Parathyroid adenoma (tissue), 2 donors: Measurements from ENCODE around the gene MYOF.

ENCODE experiments used
- H2AFZ ChIP-seq: fragments of 300-600 bp; sonication (generic); one replicate; pipeline ENCODE4 v1.7.0; 2017; ENCODE audit warnings: antibody characterized with exemption, mild to moderate bottlenecking
- H3K27ac ChIP-seq: fragments of 300-600 bp; sonication (generic); one replicate; pipeline ENCODE4 v1.7.0; 2017
- H3K27me3 ChIP-seq: fragments of 300-600 bp; sonication (generic); one replicate; pipeline ENCODE4 v1.7.0; 2017; ENCODE audit warnings: low read length; ENCODE audit not compliant: control insufficient read depth, insufficient read depth
- H3K36me3 ChIP-seq: fragments of 300-600 bp; sonication (generic); one replicate; pipeline ENCODE4 v1.7.0; 2017; ENCODE audit warnings: low read length; ENCODE audit not compliant: control insufficient read depth, insufficient read depth
- H3K4me1 ChIP-seq: fragments of 300-600 bp; sonication (generic); one replicate; pipeline ENCODE4 v1.7.0; 2017; ENCODE audit warnings: control low read depth
- H3K4me2 ChIP-seq: fragments of 300-600 bp; sonication (generic); one replicate; pipeline ENCODE4 v1.7.0; 2017; ENCODE audit warnings: low read length
- H3K4me3 ChIP-seq: fragments of 300-600 bp; sonication (generic); one replicate; pipeline ENCODE4 v1.7.0; 2017; ENCODE audit warnings: low read depth, low read length
- H3K79me2 ChIP-seq: fragments of 300-600 bp; sonication (generic); one replicate; pipeline ENCODE4 v1.7.0; 2017; ENCODE audit warnings: control low read depth
- H3K9ac ChIP-seq: fragments of 300-600 bp; sonication (generic); one replicate; pipeline ENCODE4 v1.7.0; 2017; ENCODE audit warnings: mild to moderate bottlenecking
- H3K9me3 ChIP-seq: fragments of 300-600 bp; sonication (generic); one replicate; pipeline ENCODE4 v1.7.0; 2017; ENCODE audit warnings: low read length; ENCODE audit not compliant: control insufficient read depth
- TF ChIP-seq, protein P1 (sequence below): fragments of 300-600 bp; sonication (generic); IDR thresholded peaks from one replicate; pipeline ENCODE4 v1.7.0; 2017; ENCODE audit warnings: antibody characterized with exemption, mild to moderate bottlenecking
- donor health status: primary hyperparathyroidism.

MYOF gene

DNA sequence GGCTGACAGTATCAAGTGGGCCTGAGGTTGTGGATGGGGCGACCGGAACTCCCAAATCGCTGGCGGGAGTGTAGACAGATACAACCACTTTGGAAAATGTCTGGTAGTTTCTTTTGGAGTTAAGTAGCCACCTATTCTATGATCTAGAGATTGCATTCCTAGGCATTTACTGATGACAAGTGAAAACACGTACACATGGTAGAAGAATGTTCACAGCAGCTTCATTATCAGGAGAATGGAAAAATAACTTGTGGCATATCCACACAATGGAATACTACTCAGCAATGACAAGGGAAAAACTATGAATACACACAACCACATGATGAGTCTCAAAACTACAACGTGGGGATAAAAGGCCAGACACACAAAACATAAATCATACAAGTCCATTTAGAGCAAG, 146.0 kb downstream of the MYOF start:
- Histone ChIP-seq H3K4me2 (no peak overlapping the region), H3K27me3 (no peaks in the 10 kb centered on the region), H3K4me3 (no peak overlapping the region), H3K79me2 (no peaks in the 10 kb centered on the region), H3K9ac (no peak overlapping the region), H2AFZ (no peak overlapping the region), H3K36me3 (no peaks in the 10 kb centered on the region), H3K4me1 (no peaks in the 10 kb centered on the region), H3K9me3 (no peaks in the 10 kb centered on the region), H3K27ac (no peak overlapping the region)
- TF ChIP-seq, protein P1, sequence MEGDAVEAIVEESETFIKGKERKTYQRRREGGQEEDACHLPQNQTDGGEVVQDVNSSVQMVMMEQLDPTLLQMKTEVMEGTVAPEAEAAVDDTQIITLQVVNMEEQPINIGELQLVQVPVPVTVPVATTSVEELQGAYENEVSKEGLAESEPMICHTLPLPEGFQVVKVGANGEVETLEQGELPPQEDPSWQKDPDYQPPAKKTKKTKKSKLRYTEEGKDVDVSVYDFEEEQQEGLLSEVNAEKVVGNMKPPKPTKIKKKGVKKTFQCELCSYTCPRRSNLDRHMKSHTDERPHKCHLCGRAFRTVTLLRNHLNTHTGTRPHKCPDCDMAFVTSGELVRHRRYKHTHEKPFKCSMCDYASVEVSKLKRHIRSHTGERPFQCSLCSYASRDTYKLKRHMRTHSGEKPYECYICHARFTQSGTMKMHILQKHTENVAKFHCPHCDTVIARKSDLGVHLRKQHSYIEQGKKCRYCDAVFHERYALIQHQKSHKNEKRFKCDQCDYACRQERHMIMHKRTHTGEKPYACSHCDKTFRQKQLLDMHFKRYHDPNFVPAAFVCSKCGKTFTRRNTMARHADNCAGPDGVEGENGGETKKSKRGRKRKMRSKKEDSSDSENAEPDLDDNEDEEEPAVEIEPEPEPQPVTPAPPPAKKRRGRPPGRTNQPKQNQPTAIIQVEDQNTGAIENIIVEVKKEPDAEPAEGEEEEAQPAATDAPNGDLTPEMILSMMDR, result no peak

DNA sequence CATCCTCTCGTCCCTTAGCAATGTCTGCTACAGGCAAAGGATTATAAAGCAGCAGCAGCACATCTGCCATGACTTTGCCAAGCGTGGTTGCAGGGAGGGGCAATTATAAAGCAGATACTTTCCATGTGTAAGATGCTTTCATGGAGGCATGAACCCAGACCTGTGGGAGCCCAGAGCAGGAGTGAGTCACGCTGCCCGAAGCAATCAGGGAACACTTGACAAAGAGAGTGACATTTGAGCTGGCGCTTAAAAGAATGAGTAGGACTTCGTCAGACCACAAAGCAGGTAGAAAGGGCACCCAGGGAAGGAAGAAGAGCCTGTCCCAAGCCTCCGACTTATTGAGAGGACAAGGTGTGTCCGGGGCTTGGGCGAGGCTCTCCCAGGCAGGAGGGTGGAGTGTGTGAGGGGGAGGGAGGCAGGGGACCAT, 147.2 kb downstream of the MYOF start:
- Histone ChIP-seq H3K9ac (no peak overlapping the region), H3K4me3 (no peak overlapping the region), H3K9me3 (no peaks in the 10 kb centered on the region), H2AFZ (no peak overlapping the region), H3K36me3 (no peaks in the 10 kb centered on the region), H3K27me3 (no peaks in the 10 kb centered on the region), H3K4me1 (no peaks in the 10 kb centered on the region), H3K27ac (no peak overlapping the region), H3K79me2 (no peaks in the 10 kb centered on the region), H3K4me2 (no peak overlapping the region)
- TF ChIP-seq, protein P1, result no peak

DNA sequence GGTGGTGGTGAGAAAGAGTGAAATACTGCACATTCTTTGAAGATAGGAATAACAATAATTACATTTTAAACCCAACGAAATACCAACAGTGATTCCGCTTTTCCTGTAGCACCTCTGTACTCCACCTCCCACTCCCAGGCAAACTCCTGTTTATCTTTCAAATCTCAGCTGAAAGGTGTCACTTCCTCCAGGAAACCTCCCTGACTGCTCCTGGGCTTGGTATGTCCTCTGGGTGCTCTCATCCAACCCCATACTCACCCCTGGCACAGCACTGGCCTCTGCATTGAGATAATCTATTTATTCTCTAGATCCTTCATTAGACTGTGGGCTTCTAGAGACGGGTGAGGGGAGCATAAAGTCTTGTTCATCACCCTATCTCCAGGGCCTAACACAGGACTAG, 148.0 kb downstream of the MYOF start:
- H3K4me3 ChIP-seq, result no peak overlapping the region
- H3K27me3 ChIP-seq, result no peaks in the 10 kb centered on the region
- H2AFZ ChIP-seq, result no peak overlapping the region
- H3K4me2 ChIP-seq, result no peak overlapping the region
- no peak overlapping the region for H3K27ac ChIP-seq
- H3K79me2 ChIP-seq, result no peaks in the 10 kb centered on the region
- no peaks in the 10 kb centered on the region for H3K36me3 ChIP-seq
- TF ChIP-seq, protein P1, result no peak
- H3K4me1 ChIP-seq, result no peaks in the 10 kb centered on the region
- H3K9me3 ChIP-seq, result no peaks in the 10 kb centered on the region
- no peak overlapping the region for H3K9ac ChIP-seq

DNA sequence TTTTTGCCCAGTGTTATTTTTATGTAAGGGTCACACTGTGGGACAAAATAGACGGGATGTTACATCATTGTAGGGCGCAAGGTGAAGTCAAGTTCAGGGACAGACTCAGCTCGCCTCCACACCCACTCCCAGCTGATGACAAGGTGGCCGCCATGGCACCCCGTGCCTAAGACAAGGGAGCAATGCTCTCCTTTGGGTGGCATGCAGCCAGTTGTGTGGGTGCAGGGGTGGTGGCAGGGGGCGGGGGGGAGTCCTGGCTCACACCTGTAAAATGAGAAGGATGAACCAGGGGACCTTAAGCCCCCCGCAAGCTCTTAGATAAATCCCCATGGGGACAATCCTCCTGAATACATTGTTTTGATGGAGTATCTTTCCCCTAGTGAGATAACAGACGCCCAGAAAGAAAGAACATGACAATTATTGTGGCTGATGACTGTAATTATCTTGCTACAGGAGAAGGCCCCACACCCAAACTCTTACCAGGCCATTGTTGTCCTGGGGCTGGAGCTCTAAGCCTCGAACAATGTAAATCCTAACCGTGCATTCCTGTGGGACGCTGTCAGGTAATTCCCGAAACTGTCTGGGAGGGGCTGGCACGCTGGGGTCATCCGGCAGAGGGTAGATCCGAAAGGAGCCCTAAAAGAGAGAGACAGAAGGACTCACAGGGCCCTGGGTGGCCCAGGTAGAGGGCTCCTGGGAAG, 148.7 kb downstream of the MYOF start:
- Histone ChIP-seq H3K79me2 (no peaks in the 10 kb centered on the region), H3K27me3 (no peaks in the 10 kb centered on the region), H3K4me2 (no peak overlapping the region), H3K36me3 (no peaks in the 10 kb centered on the region), H3K27ac (no peak overlapping the region), H3K4me1 (no peaks in the 10 kb centered on the region), H2AFZ (no peak overlapping the region), H3K9ac (no peak overlapping the region), H3K4me3 (no peak overlapping the region), H3K9me3 (no peaks in the 10 kb centered on the region)
- TF ChIP-seq, protein P1, result no peak

DNA sequence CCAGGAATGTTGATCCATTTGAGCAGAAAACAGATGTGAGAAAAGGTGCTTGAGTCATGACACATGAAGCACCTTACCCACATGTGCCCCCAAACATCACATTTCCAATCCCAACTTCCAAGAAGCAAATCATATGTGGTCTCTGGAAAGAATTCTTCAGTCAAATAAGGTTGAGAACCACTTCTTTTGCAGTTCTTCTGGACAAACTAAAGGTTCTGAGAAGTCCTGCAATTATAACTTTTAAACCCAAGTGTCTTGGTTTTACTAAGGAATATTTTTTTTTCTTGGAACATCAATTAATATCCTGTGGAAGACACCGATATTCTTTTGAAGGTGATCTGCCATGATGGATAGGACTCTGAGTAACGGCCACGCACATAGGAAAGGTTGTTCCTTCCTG, 151.3 kb downstream of the MYOF start:
- H3K27me3 ChIP-seq, result no peaks in the 10 kb centered on the region
- no peaks in the 10 kb centered on the region for H3K79me2 ChIP-seq
- H3K4me1 ChIP-seq, result no peaks in the 10 kb centered on the region
- H3K4me2 ChIP-seq, result no peak overlapping the region
- TF ChIP-seq, protein P1, result no peak
- no peak overlapping the region for H3K4me3 ChIP-seq
- H2AFZ ChIP-seq, result no peak overlapping the region
- no peaks in the 10 kb centered on the region for H3K9me3 ChIP-seq
- H3K9ac ChIP-seq, result no peak overlapping the region
- H3K36me3 ChIP-seq, result no peaks in the 10 kb centered on the region
- H3K27ac ChIP-seq, result no peak overlapping the region
